CD4-positive, alpha-beta T cell (primary cell): ENCODE data around the gene VPS52. TPM values are rescaled to one million over a fixed set of nuclear protein-coding genes. Genes with fewer than 3 reads are reported as not detected.

Source experiments
- ATAC-seq: fragments of 200-7000 bp; cut with Tn5 transposase; one replicate; pipeline ENCODE4 v1.10.0; 2022; ENCODE audit warnings: mild to moderate bottlenecking; ENCODE audit not compliant: poor library complexity
- CTCF ChIA-PET: fragments of 350-600 bp; sonication (Branson Sonifier 250); formaldehyde crosslinking; loops from one replicate; lab custom pipeline; 2021; ENCODE audit warnings: antibody characterized with exemption, inconsistent platforms; lab: Charles Lee
- POLR2A ChIA-PET: fragments of 350-600 bp; sonication (Branson Sonifier 250); formaldehyde crosslinking; loops from one replicate; lab custom pipeline; 2021; ENCODE audit warnings: antibody characterized with exemption, inconsistent platforms; lab: Charles Lee
- DNase-seq, 14 experiments: peaks; one replicate each; pipeline ENCODE4 v3.0.0-alpha.2; 2013 to 2020; ENCODE audit warnings: mixed read lengths in 2 of 14
- H3K27ac ChIP-seq, 2 donors: one replicate each; pipeline versions ENCODE4 v1.5.1 to v1.7.0; 2013; ENCODE audit warnings: low read length in 2 of 2, low read depth in 1 of 2, mild to moderate bottlenecking in 1 of 2
- H3K27me3 ChIP-seq, 2 experiments: 1 replicate in 1 of 2; 2 replicates in 1 of 2; pipeline versions ENCODE4 v1.6.1 to v1.7.0; 2013; ENCODE audit warnings: low read length in 2 of 2, control low read depth in 1 of 2, mild to moderate bottlenecking in 1 of 2, moderate library complexity in 1 of 2; ENCODE audit not compliant: insufficient read depth in 2 of 2, control insufficient read depth in 1 of 2
- H3K36me3 ChIP-seq: one replicate; pipeline ENCODE4 v1.6.1; 2013; ENCODE audit warnings: low read length, control low read depth; ENCODE audit not compliant: insufficient read depth
- H3K4me1 ChIP-seq: one replicate; pipeline ENCODE4 v1.6.1; 2013; ENCODE audit warnings: low read length, control low read depth; ENCODE audit not compliant: insufficient read depth
- H3K4me3 ChIP-seq: one replicate; pipeline ENCODE4 v1.5.1; 2013; ENCODE audit warnings: mild to moderate bottlenecking, low read length, moderate library complexity
- H3K9me3 ChIP-seq, 2 experiments: 1 replicate in 1 of 2; 2 replicates in 1 of 2; pipeline versions ENCODE4 v1.6.1 to v1.7.0; 2013; ENCODE audit warnings: low read length in 2 of 2, mild to moderate bottlenecking in 2 of 2, control low read depth in 1 of 2, moderate library complexity in 1 of 2; ENCODE audit not compliant: control insufficient read depth in 1 of 2, insufficient read depth in 1 of 2
- H3K27ac Mint-ChIP-seq: one replicate; pipeline ENCODE4 v1.8.0; 2020; ENCODE audit warnings: mixed read lengths
- H3K27me3 Mint-ChIP-seq: one replicate; pipeline ENCODE4 v1.8.0; 2021; ENCODE audit warnings: mixed read lengths
- H3K36me3 Mint-ChIP-seq: one replicate; pipeline ENCODE4 v1.8.0; 2021; ENCODE audit warnings: low read depth, mixed read lengths
- H3K4me1 Mint-ChIP-seq: one replicate; pipeline ENCODE4 v1.8.0; 2021; ENCODE audit warnings: low read depth, mixed read lengths
- H3K4me3 Mint-ChIP-seq: one replicate; pipeline ENCODE4 v1.8.0; 2020; ENCODE audit warnings: mild to moderate bottlenecking, mixed read lengths
- H3K9me3 Mint-ChIP-seq: one replicate; pipeline ENCODE4 v1.8.0; 2020; ENCODE audit warnings: mixed read lengths
- intact Hi-C, 2 experiments: fragments of 100-400 bp; cut with DNase I in 1 of 2; cut with micrococcal nuclease in 1 of 2; formaldehyde crosslinking; loops; one replicate each; pipeline versions ENCODE4 v1.15.1 to v1.9.0; 2023 to 2025; cut with DNase I, micrococcal nuclease
- total RNA-seq, 174 experiments: library from RNA in 2 of 174; stranded (reverse) in 2 of 174; gene quantifications; one replicate each; pipeline ENCODE4 v1.2.3 and lab custom pipeline; 2021 to 2026
- TF ChIP-seq, protein P1 (sequence below): fragments of 200-600 bp; IDR thresholded peaks from one replicate; pipeline ENCODE4 v1.8.0; 2022; ENCODE audit warnings: antibody characterized with exemption, mild to moderate bottlenecking

Gene VPS52
- total RNA-seq, 2 experiments from 2014 or later, result 67.9 TPM

DNA sequence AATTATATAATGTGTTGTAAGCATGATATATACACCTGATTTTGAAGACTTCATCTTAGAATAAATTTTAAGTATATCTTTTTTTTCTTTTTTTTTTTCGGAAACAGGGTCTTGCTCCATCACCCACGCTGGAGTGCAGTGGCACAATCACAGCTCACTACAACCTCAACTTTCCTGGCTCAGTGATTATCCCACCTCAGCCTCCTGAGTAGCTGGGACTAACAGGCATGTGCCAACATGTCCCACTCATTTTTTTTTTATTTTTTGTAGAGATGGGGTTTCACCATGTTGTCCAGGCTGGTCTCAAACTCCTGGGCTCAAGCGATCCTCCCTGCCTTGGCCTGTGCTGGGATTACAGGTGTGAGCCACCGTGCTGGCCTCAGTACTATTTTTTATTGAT is 17.1 kb downstream of the VPS52 start:
- TF ChIP-seq, protein P1, sequence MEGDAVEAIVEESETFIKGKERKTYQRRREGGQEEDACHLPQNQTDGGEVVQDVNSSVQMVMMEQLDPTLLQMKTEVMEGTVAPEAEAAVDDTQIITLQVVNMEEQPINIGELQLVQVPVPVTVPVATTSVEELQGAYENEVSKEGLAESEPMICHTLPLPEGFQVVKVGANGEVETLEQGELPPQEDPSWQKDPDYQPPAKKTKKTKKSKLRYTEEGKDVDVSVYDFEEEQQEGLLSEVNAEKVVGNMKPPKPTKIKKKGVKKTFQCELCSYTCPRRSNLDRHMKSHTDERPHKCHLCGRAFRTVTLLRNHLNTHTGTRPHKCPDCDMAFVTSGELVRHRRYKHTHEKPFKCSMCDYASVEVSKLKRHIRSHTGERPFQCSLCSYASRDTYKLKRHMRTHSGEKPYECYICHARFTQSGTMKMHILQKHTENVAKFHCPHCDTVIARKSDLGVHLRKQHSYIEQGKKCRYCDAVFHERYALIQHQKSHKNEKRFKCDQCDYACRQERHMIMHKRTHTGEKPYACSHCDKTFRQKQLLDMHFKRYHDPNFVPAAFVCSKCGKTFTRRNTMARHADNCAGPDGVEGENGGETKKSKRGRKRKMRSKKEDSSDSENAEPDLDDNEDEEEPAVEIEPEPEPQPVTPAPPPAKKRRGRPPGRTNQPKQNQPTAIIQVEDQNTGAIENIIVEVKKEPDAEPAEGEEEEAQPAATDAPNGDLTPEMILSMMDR, result no peak
- no peaks in the 10 kb centered on the region for H3K9me3 ChIP-seq
- no peaks in the 10 kb centered on the region for H3K27me3 ChIP-seq
- CTCF ChIA-PET, result no interaction called here
- Mint-ChIP-seq H3K27me3 (no peaks in the 10 kb centered on the region), H3K9me3 (no peaks in the 10 kb centered on the region), H3K27ac (no peak overlapping the region), H3K36me3 (peaks cover 38% of the 10 kb centered on the region), H3K4me3 (no peak overlapping the region), H3K4me1 (peaks cover 19% of the 10 kb centered on the region)
- intact Hi-C loops, result no loop called here
- peaks cover 17% of the 10 kb centered on the region for H3K4me1 ChIP-seq
- no peak for DNase-seq
- POLR2A ChIA-PET, result no interaction called here
- no peak overlapping the region for H3K4me3 ChIP-seq
- no peak overlapping the region for H3K27ac ChIP-seq
- H3K36me3 ChIP-seq, result peaks cover 24% of the 10 kb centered on the region
- ATAC-seq, result no peak

DNA sequence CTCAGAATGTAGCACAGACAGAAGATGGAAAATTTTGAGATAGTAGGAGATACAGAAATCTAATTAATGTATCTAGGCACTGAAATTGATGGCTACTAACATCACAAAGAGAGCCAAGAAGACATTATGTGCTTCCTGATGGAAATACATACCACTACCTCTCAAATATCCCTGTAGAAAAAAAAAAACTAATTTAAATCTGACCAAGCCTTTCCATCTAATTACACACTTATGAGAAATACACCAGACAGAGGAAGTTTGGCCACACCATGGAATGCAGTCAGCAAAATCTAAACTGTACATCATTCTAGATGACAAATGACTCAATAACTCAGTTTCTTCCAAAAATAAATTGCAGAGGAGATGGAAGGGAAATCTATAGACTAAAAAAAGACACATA is 18.9 kb downstream of the VPS52 start:
- Histone ChIP-seq H3K4me1 (peaks cover 32% of the 10 kb centered on the region), H3K36me3 (peaks cover 20% of the 10 kb centered on the region), H3K9me3 (no peaks in the 10 kb centered on the region), H3K27me3 (no peaks in the 10 kb centered on the region), H3K27ac (no peak overlapping the region), H3K4me3 (no peak overlapping the region)
- Mint-ChIP-seq H3K36me3 (peaks cover 30% of the 10 kb centered on the region), H3K4me1 (peaks cover 37% of the 10 kb centered on the region), H3K9me3 (no peaks in the 10 kb centered on the region), H3K27ac (no peak overlapping the region), H3K4me3 (no peak overlapping the region), H3K27me3 (no peaks in the 10 kb centered on the region)
- no peak for ATAC-seq
- ChIA-PET CTCF (interaction anchor here (0.7 kb wide), 1 partner anchor 56 kb away, joined by 3 read pairs; no protein-coding TSS in a partner anchor), POLR2A (no interaction called here)
- TF ChIP-seq, protein P1, result no peak
- DNase-seq, result no peak
- intact Hi-C loops, result no loop called here

DNA sequence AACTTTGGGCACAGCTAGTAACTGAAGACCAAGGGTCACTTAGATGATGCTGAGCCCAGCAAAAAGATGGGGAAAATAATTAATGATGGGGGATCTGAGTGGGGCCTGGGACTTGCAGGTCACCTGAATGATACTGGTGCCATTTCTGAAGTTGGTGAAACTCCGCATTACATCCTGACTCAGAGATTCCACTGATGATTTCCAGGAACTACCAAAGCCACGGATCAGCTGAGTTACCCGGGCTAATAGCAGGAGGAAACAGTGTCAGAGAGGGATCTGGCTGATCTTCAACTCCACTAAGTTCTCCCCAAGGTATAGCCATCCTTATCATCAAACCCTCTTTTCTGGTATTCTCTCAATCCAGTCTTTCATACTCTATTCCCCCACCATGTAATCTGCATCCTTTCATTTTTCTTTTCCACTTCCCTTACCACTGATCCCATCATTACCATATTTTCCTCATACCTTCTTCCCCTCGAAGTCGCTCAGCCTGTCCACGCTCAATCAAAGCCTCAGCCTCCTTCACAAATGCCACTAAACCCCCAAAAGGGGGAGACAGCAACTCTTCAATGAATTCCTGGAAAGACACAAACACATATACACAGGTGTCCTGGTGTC is 20.2 kb downstream of the VPS52 start:
- Mint-ChIP-seq H3K9me3 (no peaks in the 10 kb centered on the region), H3K27ac (peak overlapping the region; percentile 81), H3K27me3 (no peaks in the 10 kb centered on the region), H3K4me3 (peak overlapping the region; percentile 82), H3K36me3 (peaks cover 28% of the 10 kb centered on the region), H3K4me1 (peaks cover 37% of the 10 kb centered on the region)
- H3K9me3 ChIP-seq, result no peaks in the 10 kb centered on the region
- CTCF ChIA-PET, result interaction anchor here (1.6 to 6.8 kb wide), 2 partner anchors 90 to 460 kb away, joined by 3 to 76 read pairs; partner anchors contain the start of gene UQCC2
- DNase-seq (no peak), ATAC-seq (no peak)
- H3K36me3 ChIP-seq, result peaks cover 20% of the 10 kb centered on the region
- POLR2A ChIA-PET, result interaction anchor here (0.7 to 4.0 kb wide), 4 partner anchors 20 to 48 kb away, joined by 3 to 95 read pairs (median 16); partner anchors contain the start of genes B3GALT4, RPS18 and VPS52
- no peaks in the 10 kb centered on the region for H3K27me3 ChIP-seq
- TF ChIP-seq, protein P1, result no peak
- intact Hi-C loops, result no loop called here
- no peak overlapping the region for H3K27ac ChIP-seq
- no peak overlapping the region for H3K4me3 ChIP-seq
- peaks cover 32% of the 10 kb centered on the region for H3K4me1 ChIP-seq
